HG02610 (cell line): Measurements from ENCODE around the gene PSMB4.
"Not testable (repeated sequence)": the region's sequence is repeated elsewhere in the genome, so short reads cannot be mapped to it uniquely, and the experiment has no call there.

Source experiments
- ATAC-seq: cut with Tn5 transposase; IDR thresholded peaks from one replicate; pipeline ENCODE4 v1.9.1; 2021; ENCODE audit warnings: mild to moderate bottlenecking, moderate library complexity; ENCODE audit not compliant: unreplicated experiment

The PSMB4 gene

DNA sequence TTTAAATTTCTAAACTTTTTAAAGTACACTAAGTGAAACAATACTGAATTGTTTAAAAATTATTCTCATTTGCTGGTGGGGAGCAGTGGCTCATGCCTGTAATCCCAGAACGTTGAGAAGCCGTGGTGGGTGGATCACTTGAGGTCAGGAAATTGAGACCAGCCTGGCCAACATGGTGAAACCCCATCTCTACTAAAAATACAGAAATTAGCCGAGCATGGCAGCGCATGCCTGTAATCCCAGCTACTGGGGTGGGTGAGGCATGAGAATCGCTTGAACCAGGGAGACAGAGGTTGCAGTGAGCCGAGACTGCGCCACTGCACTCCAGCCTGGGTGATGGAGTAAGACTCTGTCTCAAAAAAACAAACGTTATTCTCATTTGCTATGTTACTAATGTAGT is 38.0 kb downstream of the PSMB4 start:
- ATAC-seq = not testable (repeated sequence)

DNA sequence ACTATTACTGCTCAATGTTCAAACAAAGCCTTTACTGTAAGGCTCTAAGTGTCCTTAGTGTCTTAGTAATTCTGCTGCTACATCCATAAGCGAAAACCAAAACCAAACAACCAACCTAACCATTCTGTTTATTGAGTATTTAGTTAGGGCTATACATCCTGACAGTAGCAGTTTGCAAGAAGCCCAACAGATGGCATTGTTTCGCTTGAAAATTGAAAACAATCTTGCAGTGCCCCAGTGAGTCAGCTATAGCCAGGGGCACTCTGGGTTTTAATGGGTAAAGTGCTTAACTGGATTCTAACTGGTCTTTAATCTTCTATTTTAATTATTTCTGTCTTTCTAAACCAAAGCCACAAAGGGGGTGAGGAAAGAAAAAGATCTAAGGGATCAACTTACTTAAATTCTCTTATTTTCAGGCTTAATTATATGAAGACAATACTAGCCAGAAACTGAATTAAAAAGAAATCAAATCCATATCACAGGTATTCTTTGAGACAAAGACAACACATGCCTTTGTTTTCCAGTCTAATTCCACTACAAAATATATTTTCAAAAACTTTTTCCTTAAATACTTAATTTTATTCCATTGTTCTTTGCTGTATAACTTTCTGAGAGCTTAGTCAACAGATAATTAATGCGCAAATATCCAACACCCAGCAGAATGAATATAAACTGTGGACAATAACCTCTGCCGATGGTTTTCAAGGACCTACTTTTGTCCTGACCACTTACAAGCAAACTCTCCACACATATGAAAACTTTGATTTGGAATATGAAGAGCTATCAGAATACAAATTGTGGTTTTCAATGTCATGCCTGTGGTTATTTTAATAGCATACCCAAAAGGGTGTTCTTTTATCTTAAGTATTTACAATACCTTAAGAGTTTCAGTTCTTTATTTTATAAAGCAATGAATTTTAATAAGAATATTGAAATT is 44.7 kb downstream of the PSMB4 start:
- ATAC-seq = peak; percentile 49

DNA sequence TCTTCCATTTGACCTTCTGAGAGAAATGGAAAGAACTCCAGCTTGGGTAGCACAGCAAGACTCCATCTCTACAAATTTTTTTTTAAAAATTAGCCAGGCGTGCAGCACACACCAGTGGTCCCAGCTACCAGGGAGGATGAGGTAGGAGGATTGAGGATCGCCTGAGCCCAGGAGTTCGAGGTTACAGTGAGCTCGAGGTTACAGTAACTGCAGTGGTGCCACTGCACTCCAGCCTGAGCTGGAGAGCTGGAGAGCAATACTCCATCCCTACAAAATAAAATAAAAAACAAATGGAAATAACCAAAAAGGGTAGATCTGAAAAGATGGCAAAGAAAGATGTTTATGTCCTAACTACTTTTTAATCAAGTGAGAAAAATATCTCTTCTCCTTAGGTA is 45.4 kb downstream of the PSMB4 start:
- ATAC-seq = no peak

DNA sequence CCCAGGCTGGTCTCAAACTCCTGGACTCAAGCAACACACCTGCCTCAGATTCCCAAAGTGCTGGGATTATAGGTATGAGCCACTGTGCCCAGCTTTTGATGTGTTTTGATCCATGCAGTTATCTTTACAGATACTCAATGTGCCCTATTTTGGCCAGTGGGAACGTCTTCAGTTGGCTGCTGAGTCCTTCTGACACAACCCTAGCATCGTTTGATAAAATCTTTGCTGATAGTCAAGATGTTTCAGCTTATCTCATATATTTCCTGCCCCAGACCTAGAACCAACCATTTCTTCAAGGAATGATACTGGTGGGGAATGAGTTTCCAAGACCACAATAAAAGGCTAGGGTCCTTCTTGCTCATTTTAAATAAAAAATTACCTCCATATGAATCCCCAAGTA is 48.3 kb downstream of the PSMB4 start:
- no peak for ATAC-seq
